ENCODE measurements around the gene MAU2.

Gene MAU2, protein sequence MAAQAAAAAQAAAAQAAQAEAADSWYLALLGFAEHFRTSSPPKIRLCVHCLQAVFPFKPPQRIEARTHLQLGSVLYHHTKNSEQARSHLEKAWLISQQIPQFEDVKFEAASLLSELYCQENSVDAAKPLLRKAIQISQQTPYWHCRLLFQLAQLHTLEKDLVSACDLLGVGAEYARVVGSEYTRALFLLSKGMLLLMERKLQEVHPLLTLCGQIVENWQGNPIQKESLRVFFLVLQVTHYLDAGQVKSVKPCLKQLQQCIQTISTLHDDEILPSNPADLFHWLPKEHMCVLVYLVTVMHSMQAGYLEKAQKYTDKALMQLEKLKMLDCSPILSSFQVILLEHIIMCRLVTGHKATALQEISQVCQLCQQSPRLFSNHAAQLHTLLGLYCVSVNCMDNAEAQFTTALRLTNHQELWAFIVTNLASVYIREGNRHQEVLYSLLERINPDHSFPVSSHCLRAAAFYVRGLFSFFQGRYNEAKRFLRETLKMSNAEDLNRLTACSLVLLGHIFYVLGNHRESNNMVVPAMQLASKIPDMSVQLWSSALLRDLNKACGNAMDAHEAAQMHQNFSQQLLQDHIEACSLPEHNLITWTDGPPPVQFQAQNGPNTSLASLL

DNA sequence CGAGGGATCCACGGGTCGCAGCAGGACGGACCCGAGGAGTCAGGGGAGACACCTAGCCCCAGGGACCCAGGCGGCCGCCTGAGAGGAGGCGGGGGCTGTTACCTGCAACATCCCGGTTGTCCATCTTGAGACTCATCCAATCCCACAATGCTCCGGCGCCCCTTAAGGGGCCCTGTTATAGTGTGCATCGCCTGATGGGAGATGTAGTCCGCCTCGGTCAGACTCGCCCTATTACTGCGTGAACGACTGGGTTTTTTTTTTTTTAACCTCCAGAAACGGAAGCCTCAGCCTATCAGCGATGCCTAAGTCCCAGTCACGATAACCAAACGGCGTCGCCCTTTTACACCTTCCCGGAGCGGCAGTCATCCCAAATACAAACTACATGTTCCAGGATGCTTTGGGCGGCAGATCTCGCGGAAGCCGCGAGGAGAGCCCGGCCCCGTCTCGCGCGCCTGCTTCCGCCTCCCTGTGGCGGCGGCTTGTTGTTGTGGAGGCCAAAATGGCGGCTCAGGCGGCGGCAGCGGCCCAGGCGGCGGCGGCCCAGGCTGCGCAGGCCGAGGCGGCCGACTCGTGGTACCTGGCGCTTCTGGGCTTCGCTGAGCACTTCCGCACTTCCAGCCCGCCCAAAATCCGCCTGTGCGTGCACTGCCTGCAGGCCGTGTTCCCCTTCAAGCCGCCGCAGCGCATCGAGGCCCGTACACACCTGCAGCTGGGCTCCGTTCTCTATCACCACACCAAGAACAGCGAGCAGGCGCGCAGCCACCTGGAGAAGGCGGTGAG lies at the start of gene MAU2, which contains the start of gene SUGP1:
Gene MAU2 (plus strand): TSS at position 469 of the 780 bp plus-strand sequence. CDS start 31 bp downstream, at position 500.
Gene SUGP1 (minus strand): TSS at position 149 of the 780 bp plus-strand sequence. CDS start 13 bp downstream, at position 136.
- peak; percentile 97 for DNase-seq

DNA sequence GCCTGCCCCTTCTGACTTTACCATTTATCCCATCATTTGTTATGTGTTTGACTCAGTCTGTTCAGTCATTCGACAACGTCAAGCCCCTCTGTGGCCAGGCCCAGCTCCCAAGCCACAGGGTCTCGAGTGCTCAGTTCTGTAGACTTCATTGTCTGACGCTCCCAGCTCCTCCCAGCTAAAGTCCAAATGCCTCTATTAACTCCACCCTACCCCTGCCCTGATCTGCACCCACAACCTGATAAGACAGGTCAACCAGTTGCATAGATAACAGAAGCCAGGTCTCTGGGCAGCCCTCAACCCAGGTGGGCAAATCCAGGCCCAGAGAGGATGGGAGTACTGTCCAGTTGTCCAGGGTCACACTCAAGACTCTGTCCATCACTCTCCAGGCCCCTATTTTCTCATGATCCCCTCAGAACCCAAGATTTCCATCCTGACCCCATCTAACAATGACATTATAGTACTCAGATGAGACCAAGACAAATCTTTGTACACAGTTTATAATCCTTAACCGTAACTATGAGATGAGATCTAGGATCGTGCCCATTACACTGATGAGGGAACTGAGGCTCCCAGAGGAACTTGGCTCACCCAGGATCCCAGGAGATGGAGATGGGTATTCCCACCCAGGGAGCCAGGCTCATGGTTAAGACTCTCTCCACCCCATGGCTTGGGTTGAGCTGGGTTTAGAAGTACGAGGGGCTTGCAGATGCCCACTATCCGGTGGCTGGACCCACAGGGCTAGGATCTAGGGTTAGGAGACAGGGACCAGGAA lies 48.6 kb upstream of the MAU2 start:
- no peak for DNase-seq

DNA sequence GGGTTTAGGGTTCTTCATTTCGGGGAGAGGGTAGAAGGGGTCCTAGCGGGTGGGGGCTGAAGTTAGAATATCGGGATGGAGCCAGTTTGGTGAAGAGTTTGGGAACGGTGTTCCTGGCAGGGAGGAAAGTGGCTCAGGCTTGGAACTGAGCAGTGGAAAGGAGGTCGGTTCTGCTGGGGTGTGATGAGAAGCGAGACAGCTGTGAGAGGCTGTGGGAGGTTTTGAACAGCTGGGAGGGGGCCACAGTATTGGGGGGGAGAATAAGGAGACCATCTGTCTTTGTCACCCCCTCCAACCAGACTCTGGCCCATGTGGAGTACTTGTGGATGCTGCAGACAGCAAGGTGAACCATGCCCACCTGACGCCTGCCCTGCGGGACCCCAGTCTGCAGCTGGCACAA lies 46.5 kb upstream of the MAU2 start:
- no peak for DNase-seq

DNA sequence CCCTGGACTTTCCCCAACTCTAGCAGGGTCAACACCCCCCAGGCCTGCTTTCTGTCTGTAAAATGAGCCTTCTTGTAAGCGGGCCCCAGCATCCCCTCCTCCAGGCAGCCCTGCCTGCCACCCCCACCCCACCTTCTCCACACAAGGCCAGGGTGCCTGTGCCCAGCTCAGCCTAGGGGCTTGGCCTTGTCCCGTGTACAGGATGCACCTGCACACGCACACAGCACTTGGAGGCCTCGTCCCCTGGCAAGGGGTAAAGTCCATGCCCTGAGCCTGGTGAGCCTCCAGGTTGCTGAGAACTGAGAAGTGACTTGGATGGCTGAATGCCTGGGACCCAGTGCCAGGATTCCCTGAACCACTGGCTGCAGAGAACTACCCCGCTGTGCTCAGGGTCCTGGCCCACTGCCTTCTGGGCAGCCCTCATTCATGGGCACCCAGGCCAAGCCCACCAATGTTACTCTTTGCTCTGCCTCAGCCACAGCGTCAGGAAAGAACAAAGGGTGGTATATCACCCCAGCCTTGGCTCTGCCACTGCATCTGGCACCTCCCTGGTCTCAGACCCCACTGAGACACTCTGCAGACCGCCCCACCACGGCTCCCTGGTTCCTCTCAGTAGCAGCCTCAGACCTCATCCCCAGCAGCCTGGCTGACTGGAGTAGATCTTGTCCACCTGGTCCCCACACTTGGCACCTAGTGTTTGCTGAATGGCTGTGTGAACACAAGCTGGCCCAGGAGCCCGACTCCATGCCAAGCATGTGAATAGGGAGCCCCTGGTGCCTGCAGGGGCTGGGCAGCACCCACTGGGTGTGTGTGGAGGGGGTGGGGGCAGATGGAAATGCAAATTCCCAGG lies 45.7 kb upstream of the MAU2 start:
- DNase-seq: no peak

DNA sequence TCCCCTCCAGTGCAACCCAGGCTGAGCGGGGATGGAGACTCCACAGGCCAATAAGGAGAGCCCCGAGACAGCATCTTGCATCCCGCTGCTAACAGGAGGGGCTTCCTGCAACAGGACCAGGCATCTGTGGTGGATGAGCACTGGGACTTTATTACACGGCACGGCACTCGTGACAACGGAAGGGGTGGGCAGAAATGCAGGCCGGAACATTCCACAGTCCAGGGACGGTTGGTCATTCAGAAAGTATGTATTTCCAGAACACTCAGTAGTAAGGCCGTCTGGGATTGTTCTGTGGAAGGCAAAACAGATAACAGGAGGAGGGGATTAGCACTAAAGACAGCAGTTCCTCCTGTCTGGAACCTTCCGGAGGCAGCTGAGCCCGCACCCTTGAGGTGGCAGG lies 44.2 kb upstream of the MAU2 start:
- no peak for DNase-seq

DNA sequence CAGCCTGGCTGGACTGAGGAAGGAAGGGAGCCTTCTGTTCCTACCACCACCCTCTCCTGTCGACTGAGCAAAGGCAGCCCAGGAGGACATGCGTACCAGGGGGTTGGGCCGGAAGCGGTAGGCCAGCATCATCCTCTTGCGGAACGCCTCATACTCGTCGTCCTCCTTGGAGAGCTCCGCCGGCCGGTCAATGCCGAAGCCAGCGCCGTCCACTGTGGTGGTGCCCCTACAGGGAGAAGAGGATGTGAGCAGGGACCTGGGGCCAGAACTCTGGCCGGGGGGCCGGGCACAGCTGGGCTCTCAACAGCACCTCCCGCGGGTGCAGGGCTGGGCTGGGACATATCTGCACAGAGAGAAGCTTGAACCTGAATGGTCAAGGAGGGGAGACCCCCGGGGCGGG lies 43.8 kb upstream of the MAU2 start:
- no peak for DNase-seq

DNA sequence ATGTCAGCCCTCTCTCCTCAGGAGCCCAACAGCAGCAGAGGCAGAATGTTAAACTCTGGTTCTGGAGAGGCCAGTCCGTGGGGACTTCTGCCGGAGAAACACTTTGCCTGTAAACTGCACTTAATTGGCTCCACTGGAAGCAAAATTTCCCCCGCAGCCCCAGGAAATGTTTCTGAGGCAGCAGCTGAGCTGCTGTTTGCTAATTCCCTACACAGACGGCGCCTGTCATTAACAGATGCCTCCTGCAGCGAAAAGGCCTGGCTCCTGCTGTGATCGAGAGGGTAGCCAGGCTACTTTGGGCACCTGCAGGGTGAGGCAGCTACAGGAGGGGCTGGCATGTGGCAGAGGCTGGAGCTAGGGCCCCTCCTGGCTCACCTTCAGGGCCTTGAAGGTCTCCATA lies 42.3 kb upstream of the MAU2 start:
- no peak for DNase-seq

DNA sequence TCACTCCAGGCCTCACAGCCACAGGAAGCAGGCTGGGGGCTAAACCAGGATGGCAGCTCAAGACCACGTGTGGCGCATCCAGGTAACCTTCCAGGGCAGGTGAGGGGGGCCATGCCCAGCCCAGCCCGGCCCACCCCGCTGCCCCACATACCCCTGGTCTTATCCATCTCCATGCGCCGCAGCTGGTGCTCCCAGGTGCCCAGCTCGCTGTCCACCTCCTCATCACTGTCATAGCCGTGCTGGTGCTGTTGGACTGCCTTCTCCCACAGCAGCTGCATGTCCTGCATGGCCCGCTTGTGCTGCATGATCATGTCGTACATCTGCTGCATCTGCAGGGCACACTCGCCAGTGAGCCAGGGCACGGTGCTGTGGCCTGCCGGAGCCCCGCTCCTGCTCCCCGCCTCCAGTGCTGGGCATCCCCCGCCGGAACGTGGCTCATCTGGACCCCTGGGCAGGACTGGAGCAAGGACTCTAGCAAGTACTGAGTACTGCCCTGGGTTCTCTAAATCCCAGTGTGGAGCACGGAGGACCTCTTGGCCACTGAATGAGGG lies 41.5 kb upstream of the MAU2 start:
- no peak for DNase-seq

DNA sequence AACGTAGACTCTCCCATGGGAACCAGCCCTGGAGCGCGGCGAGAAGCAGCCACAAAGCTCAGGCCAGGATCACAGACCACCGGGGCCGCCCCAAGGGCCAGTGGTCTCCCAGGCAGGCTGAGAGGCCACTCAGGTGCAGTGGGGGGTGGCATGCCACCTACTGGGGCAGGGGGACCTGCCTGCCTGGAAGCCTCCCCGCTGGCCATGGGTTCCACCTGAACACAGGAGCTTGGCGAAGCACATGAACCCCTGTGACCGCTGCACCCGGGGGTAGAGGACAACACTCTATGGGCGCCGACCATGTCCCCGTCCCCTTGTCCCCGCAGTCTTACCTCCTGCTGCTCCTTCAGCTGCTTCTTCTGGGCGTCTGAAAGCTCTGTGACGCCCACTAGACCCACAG lies 40.8 kb upstream of the MAU2 start:
- DNase-seq: no peak

DNA sequence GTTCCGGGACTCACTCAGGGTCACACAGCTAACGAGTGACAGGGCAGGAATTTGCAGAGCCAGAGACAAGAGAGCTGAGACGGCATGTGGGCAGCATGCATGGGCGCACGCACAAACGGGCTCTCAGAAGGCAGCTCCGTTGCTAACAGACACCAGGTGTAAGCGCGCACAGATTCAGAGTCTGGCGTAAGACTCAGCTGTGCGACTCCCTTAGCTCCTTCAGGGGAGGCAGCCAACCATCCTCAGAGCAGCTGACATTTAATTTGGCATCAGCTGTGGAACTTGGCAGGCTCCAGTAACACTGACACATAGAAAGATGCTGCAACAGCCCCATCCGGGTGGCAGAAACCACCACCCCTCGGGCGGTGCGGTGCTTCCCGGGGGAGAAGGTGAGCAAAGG lies 40.1 kb upstream of the MAU2 start:
- DNase-seq: no peak

DNA sequence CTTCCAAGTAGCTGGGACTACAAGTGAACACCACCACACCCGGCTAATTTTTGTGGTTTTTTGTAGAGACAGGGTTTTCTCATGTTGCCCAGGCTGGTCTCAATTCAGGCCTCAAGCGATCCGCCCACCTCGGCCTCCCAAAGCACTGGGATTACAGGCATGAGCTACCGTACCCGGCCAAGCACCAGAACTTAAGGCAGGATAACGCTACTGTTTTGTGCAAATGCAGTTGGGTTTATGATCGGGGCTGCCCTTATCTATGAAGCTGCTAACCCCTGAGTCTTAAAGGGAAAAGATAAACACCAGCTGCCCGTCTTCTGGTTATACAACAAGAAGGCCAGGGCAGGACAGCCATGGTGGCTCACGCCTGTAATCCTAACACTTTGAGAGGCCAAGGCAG lies 34.9 kb upstream of the MAU2 start:
- peak; percentile 82 for DNase-seq

DNA sequence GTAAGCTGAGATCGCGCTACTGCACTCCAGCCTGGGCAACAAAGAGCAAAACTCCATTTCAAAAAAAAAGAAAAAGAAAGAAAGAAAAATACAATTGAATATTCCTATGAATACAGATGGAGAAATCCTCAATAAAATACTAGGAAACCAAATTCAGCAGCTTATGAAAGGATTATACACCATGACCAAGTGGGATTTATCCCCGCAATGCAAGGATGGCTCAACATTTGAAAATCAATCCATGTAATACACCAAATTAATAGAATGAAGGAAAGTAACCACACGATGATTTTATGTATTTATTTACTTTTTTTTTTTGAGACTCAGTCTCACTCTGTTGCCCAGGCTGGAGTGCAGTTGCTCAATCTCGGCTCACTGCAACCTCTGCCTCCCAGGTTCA lies 28.0 kb upstream of the MAU2 start:
- DNase-seq: no peak

DNA sequence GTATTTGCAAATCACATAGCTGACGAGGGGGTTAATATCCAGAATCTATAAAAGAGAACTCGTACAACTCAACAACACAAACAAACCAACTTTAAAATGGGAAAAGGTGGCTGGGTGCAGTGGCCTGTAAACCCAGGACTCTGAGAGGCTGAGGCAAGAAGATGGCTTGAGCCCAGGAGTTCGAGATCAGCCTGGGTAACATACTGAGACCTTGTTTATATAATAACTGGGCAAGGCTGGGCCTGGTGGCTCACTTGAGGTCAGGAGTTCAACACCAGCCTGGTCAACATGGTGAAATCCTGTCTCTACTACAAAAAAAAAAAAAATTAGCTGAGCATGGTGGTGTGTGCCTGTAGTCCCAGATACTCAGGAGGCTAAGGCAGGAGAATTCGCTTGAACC lies 25.7 kb upstream of the MAU2 start:
- no peak for DNase-seq

DNA sequence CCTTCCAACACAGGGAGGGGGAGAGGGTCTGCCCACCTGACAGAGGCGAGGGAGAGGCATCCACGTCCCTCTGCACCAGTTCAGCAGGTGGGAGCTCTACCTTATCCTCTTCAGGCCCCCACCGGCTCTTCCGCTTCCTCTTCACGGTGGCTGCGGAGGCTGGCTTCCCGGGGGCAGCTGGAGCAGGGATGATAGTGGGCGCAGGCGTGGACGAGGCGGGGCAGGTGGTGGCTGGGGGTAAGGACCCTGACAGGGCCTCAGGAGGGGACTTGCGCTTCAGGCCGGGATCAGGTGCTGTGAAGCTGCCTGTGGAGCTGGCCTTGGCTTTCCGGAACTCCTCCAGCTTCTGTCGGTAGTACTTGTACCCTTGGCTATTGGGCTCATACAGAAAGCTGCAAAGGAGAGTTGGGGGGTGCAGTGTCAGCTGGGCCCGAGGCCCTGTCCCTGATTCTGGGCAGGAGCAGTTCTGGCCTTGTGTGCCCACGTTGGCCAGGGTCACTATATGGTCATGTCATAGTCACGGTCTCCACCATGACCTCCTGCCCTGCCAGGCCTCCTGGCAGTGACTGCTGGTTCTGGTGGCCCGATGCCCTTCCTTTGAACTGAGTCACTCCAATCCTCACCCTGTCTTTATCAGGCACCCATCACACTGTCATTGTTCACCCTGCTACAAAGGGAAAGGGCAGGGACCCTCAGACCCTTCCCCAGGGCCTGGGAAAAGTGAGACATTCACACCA lies 23.5 kb upstream of the MAU2 start:
- DNase-seq: no peak

DNA sequence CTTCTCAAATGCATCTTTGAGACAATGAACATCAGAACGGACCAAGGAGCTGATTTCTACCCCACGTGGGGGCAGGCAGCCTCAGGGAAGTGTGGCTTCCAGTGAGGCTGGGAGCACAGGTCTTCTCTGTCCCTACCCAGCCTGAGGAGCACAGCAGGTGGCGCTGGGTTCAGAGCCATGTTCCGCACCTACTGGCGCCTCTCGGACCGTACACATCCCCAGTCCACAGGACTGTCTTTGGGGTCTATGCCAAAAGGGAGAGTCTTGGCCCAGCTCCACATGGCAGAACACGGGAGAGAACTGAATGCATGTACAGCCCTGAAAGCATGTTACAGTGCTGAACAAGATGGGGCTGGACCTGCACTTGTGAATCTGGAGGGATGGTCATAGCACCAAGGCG lies 22.9 kb upstream of the MAU2 start:
- no peak for DNase-seq

DNA sequence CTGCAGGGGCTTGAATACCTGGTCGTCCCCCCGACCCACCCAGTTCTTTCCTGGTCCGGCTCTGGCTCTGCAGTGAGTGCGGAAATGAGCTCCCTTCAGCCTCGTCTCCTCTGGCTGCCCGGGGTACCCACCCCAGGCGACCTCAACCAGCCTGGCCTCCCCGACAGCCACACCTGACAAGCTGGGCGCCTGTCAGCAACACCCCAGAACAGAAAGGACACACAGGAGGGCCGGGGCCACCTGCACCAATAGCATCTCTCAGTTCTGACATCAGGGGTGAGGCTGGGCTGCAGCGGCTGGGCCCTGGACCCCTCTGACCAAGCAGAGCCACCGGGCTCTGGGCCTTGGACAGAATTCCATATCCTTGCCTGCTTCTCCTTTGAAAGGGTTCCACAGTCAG lies 20.0 kb upstream of the MAU2 start:
- no peak for DNase-seq

DNA sequence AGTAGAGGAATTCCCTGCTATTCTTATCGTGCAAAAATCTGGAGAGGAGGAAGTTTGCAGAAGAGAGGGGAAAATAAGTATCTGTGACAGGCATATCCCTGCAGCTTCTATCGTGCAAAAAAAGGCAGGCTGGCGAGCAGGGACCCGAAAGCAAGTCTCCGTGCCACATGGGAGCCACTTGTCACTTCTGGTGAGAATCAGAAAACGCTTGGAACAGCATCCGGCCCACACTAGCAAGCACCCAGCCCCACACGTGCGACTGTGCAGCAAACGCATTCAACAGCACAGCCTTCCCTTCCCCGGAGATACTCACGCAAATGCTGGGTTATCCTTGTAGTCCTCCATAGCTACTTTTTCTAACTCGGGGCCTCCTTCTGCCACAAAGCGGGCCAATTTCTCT lies 17.2 kb upstream of the MAU2 start:
- no peak for DNase-seq

DNA sequence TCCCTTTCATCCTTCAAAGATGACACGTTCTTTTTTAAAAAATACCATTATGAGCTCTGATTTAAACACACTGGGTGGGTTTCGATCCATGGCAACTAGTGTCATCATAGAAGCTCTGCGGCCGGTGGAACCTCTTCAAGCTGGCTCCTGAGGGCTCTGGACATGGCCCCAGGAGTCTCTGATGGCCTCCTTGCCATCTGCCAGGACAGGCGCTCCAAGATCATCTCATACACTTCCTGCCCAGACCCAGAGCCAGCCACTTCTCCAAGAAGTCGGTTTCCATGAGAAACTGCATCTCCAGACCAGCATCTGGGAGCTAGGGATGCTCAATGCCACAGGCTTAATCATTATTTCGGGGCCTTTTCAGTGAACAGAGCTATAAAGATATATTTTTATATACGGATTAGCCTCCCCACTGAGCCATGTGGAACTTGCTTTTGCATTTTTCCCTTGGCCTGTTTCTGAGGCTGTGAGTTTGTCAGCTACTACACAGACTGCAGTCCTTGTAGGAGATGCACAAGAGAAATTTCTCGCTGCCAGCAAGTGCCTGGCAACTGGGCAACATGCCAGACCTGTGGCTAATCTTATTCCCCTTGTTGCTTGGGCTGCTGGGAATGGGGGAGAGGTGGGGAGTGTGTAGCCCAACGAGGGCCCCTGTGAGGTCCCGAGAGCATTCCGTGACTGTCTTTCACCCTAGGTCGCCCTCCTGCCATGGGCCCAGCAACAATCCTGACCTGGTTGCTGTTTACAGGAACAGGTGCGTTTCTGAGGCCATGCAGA lies 16.3 kb upstream of the MAU2 start:
- peak; percentile 54 for DNase-seq

DNA sequence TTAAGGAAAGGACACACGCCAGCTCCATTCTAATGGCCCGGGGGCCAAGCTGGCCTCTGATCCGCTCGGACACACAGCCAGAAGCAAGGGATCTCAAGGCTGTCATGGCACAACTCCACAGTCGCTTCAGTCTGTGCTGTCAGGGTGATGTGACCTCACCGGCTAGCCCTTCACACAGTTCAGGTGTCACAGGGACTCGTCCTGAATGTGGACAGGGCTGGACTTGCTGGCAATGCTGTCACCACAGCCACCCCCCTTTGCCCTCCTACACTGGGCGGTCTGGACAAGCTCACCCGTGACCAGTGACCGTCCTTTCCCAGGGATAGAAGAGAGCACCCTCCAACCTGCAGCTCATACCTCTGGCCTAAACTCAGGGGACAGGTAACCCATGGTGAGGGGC lies 15.6 kb upstream of the MAU2 start:
- no peak for DNase-seq

DNA sequence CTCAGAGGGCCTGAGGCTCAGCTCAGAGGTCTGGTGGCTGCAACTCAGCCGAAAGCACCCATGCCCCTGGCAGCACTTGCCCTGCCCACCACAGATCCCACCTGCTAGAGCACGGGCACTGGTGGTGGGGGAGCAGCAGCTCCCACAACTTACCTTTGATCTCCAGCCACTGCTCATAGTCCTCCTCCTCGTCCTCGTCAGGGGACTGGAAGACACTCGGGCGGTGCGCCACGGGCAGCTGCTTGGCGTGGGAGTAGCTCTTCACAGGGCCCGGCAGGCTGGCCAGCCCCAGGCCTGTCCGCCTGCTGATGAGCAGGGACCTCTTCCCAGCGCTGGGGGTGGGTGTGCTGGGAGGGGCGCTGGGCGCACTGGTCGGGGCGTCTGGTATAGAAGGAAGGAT lies 14.9 kb upstream of the MAU2 start:
- no peak for DNase-seq

All from hematopoietic multipotent progenitor cell treated with erythropoietin and hydrocortisone succinate and interleukin-3 and kit ligand, for 6 days (in vitro differentiated cells).